DMS114 treated with DMSO at 0.1 percent for 48 hours (cell line): ENCODE results near the gene TGFB3.
"Not testable (repeated sequence)": the region's sequence is repeated elsewhere in the genome, so short reads cannot be mapped to it uniquely, and the experiment has no call there.

Experiments used
- DNase-seq: peaks from one replicate; lab custom pipeline; 2025; ENCODE audit not compliant: unreplicated experiment; lab: John Stamatoyannopoulos, UW

Gene TGFB3

DNA sequence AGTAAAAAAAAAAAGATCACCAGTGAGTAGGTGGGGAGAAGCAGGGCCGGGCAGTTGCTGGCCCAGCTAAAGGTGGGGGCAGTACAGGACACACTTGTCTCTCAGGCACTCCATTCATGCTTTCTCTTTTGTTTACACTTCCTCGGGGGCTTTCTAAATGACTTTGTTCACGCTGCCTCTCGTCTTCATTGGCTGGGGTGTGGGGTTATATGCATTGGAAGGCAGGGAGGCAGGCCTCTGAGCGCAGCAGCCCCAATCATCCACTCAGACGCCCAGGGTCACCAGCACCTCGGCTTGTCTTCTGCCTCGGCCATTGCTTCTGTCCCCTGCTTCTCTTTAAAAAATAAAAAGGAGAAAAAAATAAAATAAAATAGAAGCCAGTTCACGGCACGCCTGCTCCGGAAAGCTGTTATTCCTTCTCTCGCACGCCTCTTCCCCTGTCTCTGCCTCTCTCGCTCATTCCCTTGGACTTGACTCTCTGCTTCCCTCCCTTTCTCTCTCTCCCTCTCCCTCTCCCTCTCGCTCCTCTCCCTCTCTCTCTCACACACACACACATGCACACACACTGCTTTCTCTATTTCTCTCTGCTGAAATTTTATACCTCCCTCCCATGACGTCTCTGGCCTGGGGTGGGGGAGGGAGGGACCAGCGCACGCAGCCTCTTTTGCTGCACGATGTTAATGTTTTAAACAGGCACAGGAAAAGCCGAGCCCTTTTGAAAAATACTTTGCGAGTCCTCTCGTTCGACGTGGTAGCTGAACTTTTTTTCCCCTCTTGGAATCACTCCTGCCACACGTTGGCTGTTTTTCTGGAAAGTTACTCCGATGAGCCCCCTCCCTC, at the start of gene TGFB3:
TSS of gene TGFB3 (minus strand) at position 570 of the 840 bp plus-strand sequence. CDS start 1,102 bp downstream, outside the sequence.
- peak; percentile 26 for DNase-seq

DNA sequence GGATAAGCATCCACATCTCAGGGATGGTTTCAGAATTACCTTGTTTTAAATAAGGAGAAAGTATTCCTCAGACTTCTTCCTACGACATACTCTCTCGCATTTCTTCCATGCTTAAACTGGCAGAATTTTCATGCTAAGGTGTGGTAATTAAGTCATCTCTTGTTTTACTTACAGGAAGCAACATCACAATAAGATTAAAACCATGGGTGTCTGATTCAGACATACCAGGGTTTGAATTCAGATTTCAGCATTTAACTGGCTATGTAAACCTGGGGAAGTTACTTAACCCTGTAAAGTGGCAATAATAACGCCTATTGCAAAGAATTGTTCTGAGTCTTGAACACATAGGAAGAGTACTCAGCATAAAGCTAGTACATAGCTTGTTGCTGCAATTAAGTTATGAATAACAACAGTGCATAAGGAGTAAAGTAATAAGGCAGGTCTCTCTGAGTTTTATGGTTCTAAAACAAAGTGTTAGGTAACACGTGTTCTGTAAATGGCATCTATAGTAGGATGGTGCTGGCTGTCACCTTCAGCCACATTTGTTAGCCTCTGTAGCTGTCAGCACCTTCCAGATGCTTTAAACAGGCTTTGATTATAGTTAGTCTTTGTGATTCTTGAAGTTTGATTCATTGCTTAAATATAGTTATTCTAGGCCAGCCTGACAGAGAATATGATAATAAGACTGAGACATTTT, 42.6 kb upstream of the TGFB3 start:
- no peak for DNase-seq

DNA sequence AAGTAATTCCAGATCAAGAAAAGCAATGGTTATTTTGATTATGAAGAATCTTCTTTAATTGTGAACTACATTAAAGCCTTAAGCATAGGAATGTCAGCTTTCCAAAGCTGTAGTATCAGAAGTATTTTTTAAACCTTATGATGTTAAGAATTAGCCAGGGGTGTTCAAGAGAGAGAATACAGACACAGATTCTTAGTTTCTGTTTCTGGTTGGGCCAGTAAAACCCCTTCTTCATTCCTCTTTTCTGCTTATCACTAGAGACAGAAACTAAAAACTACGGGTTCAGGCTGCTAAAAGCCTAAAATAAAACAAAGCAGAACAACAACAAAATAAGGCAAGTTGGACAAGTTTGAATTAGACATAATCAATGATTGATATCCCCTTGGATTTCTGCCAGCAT, 42.0 kb upstream of the TGFB3 start:
- no peak for DNase-seq

DNA sequence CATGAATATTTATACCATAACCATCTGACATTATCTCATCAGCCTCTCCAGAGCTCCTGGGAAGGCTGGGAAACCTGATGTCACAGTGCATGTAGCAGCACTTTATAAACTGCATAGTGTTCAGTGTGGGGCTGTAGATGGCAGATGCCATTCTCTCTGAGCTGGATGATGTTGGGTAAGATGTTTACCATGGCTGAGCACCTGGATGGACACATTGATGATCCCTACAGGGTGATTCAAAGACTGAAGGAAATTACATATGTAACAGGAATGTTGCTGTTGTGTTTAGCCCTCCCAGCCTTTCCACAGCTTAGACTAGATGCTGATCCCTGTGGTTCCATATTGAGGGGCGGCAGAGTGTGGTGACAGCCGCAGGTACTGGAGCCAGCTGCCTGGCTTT, 41.2 kb upstream of the TGFB3 start:
- DNase-seq: no peak

DNA sequence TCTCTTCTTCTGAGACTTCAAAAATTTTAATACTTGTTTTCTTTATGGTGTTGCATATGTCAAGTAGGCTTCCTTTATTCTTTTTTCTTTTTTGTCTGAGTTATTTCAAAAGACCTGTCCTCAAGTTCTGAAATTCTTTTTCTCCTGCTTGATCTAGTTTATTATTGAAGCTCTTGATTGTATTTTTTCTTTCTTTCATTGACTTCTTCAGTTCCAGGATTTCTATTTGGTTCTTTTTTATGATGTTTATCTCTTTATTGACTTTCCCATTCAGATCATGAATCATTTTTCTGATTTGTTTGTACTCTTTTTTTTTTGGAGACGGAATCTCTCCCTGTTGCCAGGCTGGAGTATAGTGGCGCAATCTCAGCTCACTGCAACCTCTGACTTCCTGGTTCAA, 37.9 kb upstream of the TGFB3 start:
- no peak for DNase-seq

DNA sequence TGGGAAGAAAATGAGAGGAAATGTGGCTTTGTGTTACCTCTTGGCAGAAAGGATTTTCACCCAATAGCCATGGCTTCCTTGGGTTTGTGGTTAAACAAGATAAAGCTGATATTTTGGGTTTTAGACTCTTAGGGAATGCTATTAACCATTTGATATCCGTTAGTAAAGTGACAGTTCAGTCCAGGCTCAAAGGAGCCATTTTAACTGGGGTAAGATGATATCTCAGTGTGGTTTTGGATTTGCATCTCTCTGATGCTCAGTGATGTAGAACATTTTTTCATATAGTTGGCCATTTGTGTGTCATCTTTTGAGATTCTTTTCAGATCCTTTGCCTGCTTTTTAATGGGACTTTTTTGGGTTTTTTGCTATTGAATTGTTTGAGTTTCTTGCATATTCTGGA, 33.9 kb upstream of the TGFB3 start:
- DNase-seq: no peak

DNA sequence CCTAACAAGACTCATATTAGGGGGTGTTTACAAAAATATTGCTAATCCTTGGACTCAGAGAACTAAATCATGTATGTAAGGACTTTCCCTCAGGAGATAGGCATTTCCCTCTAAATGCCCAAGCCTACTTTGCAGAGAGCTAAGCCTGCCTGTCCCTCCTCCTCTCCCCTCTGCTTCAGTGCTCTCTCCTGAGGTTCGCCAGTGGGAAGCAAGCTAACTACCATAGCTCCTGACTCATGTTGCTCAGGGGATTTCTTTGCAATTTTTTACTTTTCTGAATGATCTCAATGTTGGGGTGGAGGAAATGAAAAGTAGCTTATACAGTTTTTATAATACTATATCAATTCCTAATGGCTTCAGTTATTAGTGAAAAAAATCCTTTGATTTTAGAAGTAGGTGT, 33.4 kb upstream of the TGFB3 start:
- no peak for DNase-seq

DNA sequence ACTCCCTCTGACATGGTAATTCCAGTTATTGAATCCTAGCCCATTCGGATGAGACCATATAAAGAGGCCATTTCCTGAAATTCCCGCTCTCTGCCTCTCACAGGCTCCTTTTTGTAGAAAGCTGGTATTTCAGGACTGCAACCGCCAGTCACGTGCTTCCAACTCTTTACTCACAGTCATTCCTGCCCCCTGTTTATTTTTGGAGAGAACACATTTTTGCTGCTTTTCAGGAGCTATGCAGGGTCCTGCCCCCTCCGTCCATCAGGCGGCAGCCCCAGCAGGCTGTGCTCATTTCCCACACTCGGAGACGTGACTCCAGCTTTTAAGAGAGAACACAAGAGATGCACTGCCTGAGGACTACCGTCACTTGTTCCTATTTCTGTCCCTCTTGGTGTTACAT, 30.6 kb upstream of the TGFB3 start:
- DNase-seq: no peak

DNA sequence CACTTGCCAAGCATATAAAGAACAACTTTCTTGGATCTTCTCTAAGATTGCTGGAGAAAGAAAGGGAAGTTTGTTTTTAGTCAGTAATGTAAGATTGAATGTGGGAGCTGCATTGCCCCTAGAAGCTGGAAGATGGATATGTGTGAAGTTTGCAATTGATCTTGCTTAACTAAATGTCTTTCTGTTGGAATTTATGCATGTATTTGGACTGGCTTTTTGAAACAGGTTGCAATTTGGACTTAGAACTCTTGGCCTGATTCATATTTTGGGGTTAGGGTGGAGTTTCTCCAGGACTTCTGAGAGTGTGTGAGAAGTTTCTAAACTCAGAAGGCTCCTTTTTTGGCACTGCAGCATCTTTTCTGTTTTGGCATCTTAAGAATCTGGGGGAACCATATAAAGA, 30.1 kb upstream of the TGFB3 start:
- DNase-seq: no peak

DNA sequence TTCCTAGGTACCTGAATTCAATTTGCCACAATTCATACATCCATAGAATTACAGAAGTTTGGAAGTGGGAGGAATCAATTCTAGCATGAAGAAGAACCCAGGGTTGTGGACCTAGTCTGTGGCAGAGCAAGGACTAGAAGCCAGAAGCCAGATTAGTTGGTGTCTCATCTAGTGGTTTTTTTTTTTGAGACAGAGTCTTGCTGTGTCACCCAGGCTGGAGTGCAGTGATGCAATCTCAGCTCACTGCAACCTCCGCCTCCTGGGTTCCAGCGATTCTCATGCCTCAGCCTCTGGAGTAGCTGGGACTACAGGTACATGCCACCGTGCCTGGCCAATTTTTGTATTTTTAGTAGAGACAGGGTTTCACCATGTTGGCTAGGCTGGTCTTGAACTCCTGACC, 27.8 kb upstream of the TGFB3 start:
- not testable (repeated sequence) for DNase-seq

DNA sequence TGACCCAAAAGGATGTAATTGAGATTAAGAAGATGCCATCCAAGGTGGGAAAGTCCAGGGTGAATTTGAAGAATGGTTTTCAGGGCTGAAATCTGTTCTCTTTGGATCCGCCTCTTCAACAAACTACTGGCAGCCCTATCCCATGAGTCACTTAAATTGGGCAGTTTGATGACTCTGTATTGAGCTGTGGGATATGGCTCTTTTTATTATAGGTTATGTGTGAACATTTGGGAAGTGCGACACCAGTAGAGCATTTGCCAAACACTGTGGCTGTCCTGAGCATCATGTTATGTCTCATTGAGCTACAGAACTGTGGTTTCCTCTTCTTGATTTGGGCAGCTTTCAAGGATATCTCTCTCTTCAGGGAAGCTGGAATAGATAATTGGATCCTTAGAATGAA, 26.1 kb upstream of the TGFB3 start:
- no peak for DNase-seq

DNA sequence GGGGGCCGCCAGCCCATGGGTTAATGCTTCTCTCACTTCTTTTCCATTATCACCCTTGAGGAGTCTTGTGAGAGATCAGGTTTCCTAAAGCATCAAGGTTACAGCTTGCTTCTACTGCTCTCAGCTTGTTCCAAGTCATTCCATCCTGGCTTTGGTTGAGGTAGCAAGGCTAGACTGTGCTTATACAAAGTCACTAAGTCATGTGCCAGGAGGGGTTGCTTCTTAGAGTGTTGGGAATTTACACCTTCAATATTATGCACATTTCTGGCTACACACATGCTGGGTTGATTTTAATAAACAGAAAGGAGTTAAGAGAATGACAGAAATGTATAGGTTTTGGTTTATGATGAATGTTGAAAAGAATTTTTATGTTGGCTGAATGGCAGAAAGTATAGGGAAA, 25.6 kb upstream of the TGFB3 start:
- DNase-seq: no peak

DNA sequence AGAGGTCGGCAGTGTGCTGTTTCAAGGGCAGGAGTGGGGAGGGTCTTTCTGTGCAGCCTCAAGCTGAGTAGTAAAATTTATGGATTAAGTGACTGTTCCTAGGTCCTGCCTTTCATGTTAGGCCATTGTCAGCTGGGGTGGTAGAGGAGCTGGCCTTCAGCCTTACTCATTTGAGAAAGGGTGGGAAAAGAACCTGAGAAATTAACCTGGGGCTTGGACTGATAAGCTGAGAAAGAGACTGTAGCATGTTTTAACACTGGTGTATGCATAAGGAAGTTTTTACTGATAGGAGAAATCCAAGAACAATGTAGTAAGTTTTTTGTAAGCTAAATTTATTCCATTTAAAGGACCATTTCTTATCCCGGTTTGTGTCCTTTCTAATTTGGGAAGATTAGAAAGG, 24.5 kb upstream of the TGFB3 start:
- no peak for DNase-seq

DNA sequence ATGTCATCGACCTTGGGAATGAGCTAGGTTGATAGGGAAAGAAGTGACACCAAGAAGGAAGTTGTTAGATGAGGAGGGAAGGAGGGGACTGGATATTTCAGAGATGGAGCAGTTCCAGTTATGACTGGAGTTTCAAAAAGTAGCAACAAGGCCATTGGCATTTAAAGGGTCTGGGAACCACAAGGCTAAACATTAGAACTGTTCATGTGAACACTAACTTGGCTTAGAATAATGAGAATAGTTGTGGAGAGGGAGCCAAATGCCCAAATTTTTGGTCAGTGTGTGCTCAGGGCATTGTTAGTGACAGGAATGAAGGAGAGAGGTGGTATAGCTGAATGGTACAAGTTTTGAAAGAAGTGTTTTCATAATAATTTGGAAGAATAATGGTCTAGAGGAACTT, 20.6 kb upstream of the TGFB3 start:
- no peak for DNase-seq

DNA sequence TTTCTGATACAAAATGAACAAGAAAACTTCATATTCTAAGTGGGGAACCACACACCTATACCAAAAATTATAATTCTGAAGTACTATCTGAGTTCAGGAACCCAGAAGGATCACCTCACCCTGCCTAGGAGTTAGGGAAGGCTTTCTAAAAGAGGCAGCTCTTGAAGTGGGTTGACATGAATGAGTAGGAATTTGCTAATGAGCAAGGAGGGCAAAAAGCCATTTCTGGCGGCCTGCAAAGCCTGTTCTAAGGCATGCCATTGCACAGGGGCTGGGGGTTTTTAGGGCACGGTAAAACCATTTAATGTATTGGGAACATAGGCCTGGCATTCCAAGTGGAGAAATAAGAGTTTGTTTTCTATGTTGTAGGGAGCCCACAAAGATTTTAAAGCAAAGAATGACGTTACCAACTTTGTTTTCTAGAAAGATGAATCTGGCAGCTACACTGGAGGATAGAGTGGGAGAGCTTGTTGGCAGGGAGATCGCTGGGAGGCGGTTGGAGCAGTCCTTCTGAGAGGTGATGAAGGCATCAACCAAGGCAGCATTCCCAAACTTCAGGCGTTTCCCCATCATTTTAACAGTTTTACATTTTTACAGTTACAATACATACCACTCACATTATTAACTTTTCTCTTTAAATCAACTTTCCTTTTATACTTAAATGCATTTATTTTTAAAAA, 17.9 kb upstream of the TGFB3 start:
- DNase-seq: no peak

DNA sequence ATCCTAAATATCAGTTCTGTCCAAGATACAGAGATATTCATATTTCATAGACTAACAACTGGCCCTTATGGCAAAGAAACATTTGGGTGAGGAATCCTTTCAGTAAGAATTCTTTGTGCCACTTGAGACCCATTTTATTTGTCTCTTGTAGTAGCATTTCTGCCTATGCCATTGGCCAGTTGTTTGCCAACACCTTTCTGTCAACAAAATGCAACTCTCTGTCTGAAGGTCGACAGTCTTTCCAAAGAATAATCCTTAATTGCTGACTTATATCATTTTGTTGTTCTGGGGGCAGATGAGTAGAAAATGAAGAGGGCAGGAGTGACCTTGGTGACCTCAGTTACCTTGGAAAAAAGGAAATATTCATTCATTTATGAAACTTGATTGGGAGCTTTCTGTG, 14.7 kb upstream of the TGFB3 start:
- DNase-seq: no peak

DNA sequence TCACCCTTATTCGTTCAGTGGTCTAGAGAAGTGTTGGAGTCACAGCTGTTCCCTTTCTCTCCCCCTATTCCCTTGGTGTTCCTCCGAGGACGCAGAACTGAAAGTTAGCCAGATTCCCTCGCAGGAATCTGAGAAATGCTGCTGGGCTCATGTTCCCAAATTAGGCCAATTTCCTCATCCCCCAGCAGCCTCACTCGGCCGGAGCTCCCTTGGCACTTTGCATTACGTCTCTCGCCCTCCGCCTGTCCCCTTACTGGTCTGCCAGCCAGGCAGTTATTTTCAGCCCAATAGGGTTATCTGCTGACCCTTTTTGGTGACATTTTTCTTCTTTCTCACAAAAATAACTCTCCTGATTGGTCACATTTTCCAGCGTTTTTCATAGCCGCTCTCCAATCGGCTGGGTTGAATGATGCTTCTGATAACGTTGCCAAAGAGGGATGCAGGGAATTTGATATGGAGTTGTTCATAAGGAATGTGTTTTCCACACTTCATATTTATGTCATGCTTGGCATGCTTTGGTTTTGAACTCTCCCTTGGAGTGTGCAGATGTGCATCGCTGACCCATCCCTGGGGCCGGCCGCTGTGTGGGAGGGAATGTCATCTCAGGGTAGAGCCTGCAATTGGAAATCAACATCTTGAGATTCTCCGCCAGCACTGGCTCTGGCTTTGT, 13.7 kb upstream of the TGFB3 start:
- DNase-seq: no peak

DNA sequence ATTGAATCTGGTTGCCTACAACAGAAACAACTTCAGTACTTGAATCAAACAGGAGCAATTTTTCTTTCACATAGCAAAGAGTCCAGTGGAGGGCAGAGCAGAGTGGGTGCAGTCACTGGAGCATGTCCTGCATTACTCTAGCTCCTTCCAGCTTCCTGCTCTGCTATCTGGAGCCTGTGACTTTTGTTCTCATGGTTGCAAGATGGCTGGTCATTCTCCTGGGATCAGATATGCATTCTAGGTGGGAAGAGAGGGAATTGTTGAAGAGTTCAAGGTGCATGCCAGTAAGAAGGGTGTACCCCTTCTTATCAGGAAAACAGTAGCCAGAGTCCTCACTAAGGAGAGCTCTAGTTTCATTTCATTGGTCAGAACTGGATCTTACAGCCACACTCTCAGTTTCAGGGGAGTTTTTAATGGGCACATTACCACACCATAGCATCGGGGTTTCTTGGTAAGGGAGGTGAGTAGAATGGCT, 11.8 kb upstream of the TGFB3 start:
- DNase-seq: no peak

DNA sequence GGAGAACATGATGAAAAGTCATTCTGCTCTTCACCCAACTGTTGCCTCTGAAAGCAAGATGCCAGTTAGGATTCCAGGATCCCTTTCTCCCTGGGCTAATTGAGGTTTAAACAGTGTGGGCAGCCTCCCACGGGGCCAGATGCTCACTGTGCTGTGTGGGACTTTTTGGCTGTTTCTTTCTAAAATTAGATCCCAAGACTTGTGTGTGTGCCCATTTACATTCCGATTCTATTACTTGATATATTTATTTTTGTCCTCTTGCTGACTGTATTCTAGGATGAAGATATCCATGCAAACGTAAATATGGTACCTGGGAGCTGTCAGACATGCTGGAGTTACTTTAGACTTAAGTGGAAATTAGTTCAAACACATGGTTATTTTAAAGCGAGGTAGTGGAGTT, 10.0 kb upstream of the TGFB3 start:
- no peak for DNase-seq

DNA sequence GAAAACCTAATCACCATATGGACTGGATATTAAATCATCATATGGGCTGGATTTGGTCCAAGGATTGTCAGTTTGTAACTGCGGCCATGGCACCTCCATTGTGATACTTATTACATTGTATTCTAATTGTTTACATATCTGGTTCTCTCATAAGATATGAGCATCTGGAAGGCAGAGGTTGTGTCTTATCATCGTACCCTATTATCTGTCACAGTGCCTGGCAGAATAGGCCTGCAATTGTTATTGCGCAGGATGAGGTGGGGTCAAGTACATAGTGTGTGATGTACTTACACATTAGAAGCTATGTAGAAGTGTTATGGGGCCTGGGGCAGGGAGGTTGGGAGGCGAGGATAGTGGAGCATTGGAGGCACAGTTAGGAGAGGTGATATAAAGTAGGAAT, 8.5 kb upstream of the TGFB3 start:
- no peak for DNase-seq

DNA sequence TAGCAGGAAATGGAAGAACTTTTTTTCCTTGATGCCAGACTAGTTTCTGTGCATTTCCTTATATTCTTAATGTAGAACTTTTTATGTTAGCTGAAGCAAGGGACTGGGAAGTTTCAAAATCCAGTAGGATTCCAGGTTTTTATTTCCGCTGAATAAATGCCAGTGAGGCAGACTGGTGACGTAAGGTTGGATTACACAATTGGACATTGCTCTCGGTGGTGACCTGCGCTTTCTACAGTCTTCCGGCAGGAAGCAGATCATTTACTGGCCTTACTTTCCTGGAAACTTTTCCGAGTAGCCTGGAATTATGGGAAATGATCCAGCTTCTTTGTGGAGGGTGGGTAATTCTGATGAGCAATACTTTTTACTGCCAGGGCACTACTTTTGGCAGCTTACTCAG, 7.3 kb upstream of the TGFB3 start:
- no peak for DNase-seq
